NOMO-1 treated with DMSO at 0.1 percent for 48 hours (cell line): ENCODE results near the gene HLA-DQB2.
A peak's percentile ranks its signal among the peaks of the same experiment; 100 is the strongest.
"Not testable (repeated sequence)": the region's sequence is repeated elsewhere in the genome, so short reads cannot be mapped to it uniquely, and the experiment has no call there.

Experiments used
- DNase-seq: peaks from one replicate; lab custom pipeline; 2025; ENCODE audit not compliant: unreplicated experiment; lab: John Stamatoyannopoulos, UW

HLA-DQB2 gene

DNA sequence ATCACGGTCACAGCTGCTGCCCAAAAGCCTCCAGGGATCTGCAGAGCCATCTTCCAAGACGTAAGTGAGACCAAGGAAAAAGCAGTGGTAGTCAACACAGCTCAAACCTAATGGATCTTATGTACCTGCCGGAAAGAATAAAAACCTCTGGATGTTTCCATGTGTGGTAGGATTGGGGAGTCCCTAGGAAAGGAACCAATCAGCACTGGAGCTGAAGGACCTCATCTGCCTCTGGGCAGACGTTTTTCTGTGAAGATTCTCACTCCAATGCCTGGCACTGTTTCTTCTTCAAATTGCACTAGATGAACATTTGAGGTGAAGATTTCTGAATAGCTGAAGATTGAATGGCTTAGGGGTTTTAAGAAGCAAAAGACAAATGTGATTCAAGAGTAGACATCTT, at the start of gene HLA-DQB2:
HLA-DQB2 (minus strand) TSS at position 112 of the 400 bp plus-strand sequence; CDS start at position 50, 62 bp downstream.
- DNase-seq = no peak

DNA sequence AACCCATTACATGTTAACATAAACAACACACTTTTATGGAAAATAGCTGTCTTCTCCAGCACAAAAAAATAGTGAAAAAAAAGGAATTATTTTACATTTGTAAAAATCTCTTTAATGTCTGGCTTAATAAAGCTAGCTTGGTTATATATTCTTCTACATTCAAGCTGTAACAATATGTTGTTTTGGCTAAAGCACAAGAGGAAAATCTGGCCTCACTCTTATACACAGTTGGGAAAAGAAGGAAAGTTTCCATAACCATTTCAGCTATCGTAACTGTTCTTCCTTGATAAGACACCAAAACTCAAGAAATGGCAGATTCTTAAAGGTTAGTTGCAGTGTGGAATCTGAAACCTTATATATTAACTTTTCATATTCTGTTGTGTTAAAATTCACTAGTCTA, 45.8 kb upstream of the HLA-DQB2 start:
- DNase-seq = no peak

DNA sequence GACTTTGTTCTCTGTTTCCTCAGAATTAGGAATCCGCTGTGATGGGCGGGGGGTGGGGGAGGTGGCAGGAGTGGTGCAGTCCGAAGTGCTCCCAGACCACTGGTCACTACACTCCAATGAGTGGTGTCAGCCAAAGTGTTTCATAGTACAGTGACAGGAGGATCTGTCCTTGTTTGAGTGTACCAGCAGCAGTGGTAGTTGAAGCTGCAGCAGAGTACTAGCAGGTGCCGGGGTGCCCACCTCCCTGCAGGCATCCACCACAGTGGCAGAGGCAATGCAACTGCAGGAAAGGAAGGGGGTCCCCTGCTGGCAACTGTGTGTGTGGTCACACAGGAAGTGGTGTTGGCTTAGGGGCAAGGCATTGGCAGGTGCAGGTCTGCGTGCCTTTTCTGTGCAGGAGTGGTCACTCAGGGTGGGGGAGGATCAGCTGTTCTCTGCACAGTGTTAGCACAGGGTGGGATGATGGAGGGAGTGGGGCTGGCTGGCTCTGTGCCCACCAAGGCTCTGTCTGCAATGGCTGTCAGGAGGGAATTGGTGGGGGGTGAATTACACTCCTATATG, 43.8 kb upstream of the HLA-DQB2 start:
- no peak for DNase-seq

DNA sequence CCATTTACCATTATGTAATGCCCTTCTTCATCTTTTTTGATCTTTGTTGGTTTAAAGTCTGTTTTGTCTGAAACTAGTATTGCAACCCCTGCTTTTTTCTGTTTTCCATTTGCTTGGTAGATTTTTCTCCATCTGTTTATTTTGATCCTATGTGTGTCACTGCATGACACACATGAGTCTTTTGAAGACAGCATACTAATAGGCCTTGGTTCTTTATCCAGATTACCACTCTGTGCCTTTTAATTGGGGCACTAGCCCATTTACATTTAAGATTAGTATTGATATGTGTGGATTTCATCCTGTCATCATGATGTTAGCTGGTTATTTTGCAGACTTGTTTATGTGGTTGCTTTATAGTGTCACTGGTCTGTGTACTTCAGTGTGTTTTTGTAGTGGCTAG, 42.1 kb upstream of the HLA-DQB2 start:
- DNase-seq = not testable (repeated sequence)

DNA sequence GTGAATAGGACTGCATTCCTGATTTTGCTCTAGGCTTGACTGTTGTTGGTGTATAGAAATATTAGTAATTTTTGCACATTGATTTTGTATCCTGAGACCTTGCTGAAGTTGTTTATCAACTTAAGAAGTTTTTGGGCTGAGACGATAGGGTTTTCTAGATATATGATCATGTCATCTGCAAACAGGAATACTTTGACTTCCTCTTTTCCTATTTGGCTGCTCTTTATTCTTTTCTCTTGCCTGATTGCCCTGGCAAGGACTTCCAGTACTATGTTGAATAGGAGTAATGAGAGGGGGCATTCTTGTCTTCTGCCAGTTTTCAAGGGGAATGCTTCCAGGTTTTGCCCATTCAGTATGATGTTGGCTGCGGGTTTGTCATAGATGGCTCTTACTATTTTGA, 40.1 kb upstream of the HLA-DQB2 start:
- DNase-seq = no peak

DNA sequence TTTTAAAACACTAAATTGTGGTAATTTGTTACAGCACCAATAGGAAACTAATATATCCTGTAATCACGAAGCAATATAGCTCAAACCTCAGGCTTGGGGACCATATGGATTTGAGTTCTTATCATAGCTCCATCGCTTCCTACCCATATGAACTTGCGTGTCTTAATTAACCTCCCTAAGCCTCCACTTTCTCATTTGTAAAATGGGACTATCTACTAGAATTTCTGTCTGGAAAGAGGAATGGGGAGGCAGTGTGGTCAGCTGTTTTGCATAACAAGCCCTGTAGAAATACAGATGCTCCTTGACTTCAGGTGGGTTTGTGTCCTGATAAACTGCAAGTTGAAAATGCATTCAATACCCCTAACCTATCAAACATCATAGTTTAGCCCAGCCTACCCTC, 36.4 kb upstream of the HLA-DQB2 start:
- DNase-seq = no peak

DNA sequence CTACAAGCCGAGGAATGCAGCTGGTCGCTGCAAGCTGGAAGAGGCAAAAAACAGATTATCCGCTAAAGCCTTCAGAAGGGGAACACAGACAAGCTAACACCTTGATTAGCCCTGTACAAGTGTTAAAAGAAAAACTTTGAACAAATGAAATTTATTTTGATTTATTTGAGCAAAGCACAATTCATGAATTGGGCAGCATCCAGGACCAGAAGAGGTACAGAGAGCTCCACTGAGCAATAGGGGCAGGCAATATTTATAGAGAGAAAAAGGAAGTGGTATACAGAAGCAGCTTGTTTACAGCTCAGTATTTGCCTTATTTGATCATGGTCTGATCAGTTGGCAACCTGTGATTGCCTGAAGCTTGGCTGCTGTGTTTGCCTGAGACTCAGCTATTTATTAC, 35.8 kb upstream of the HLA-DQB2 start:
- peak; percentile 17 for DNase-seq

DNA sequence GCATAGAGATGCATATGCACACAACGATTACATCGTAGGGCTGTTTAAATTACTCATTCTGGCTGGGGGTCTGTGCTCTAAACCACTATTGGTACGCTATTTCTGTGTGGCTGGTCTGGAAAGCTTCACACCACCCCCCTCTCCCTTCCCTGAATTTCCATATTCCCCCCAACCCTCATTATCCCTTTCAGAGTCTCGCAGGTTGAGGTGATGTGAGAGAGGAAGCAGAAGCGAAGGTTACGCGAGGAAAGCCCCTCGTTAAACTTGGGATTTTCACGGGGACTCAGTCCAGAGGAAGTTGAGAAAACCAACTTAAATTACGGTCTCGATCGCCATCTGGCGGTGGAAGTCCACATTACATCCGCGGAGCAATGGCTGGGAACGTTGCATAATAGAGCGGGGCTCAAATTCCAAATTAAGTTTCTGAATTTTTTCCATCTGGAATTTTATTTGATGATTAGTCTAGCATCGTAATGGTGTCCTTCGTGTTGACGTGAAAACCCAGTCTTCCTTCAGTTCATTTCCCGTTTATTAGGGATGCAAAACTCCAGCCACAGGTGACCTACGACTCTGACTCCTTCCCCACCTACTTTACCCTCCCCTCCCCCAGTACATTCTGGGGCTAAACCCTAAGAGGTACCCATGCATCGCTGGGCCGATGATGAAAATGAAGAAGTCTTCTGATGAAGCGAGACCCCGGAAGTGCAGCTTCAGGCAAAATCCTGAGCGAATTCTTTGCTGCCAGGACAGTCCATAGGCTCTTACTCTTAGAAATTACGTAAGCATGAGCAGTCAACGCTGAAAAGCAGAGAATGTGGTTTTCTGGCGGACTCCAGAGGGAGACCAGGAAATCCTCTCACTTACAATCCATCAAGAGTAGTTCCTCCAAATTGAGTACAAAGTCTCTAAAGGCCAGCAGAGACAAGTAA, 33.8 kb upstream of the HLA-DQB2 start:
- peak; percentile 66 for DNase-seq

DNA sequence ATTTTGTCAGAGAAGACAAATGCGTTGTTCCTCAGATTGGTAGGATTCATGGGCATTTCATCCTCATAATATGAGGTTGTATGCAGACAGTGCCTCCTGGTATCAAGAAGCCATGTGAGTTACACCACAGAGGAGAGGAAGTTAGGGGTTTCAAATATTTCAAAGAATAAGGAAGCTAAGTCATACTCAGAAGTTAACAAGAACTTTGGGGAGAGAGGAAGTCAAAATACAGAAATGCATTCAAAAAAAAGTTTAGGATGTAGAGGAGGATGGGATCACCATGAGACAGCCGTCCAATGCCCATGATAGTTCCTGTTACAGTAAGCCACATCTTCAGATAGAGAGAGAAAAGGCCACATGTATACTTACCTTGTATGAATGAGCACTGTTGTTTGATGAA, 31.2 kb upstream of the HLA-DQB2 start:
- peak; percentile 92 for DNase-seq

DNA sequence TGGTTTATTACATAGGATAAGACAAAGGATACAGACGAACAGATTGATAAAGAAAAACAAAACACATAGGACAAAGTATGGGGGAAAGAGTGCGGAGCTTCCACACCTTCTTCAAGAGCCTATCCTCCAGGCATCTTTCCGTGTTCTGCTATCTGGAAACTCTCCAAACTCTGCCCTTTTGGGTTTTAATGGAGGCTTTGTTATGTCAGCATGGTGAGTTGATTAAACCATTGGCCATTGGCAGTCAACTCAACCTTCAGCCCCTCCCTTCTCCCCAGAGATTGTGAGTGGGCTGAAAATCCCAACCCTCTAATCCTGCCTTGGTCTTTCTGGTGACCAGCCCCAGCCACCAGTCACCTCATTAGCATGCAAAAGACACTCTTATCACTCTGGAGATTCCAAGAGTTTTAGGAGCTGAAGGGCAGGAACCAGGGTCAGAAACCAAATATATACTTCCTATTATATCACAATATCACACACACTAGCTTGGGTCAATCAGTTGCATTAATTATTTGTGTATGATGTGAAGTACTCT, 29.6 kb upstream of the HLA-DQB2 start:
- no peak for DNase-seq

DNA sequence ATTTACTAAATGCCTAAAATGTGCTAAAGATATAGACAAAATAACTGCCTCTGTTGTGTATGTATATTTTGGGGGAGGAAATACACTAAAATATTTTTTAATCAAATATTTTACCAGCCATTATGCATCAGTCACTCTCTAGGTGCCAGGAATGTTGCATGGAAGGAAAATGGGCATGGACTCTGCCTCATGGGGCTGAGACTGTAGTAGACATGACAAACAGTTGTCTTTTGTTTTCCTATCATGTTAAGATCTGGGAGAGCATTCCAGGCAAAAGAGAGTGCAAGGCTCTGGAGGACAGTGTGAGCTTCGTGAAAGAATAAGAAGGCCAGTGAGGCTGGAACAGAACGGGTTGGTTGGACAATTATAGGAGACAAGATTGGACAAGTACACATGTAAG, 27.0 kb upstream of the HLA-DQB2 start:
- DNase-seq = no peak

DNA sequence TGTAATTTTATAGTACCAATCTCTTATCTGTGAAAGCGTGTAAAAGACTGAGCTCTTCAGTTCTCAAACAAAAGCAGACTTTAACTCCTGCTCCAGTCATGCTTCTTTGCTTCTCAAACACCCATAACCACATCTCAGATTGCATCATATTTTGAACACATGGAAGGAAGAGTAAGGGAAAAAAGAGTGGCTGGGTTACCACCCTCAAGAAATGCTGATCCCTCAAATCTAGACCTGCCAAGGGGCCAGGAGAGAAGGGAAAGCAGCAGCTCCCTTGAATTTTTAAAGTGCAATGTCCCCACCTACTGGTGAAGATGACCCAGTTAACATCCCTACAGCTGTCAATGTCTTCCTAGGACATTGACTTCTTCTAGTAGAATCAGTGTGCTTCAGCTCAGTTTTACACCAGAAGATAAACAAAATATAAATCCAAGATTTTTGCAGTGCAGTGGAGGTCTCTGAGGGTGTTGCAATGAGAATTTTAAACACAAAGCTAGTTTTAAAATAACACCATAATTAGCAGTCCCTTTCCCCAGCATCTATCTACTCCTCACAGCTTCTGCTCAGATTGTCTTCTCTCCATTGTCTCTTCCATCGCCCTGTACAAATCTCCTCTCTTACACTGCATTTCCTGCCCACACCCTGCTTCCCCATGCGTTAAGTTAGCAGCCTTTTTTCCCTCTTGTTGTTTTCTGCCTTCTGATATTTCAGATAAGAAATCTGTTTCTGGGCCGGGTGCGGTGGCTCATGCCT, 22.6 kb upstream of the HLA-DQB2 start:
- DNase-seq = peak; percentile 61

DNA sequence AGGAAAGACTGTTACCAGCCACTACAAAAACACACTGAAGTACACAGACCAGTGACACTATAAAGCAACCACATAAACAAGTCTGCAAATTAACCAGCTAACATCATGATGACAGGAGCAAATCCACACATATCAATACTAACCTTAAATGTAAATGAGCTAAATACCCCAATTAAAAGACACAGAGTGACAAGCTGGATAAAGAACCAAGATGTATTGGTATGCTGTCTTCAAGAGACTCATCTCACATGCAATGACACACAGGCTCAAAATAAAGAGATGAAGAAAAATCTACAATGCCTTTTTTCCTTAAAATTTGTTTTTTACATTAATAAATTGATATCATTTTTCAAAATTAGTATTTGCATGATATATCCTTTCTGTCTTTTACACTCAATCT, 19.6 kb upstream of the HLA-DQB2 start:
- not testable (repeated sequence) for DNase-seq

DNA sequence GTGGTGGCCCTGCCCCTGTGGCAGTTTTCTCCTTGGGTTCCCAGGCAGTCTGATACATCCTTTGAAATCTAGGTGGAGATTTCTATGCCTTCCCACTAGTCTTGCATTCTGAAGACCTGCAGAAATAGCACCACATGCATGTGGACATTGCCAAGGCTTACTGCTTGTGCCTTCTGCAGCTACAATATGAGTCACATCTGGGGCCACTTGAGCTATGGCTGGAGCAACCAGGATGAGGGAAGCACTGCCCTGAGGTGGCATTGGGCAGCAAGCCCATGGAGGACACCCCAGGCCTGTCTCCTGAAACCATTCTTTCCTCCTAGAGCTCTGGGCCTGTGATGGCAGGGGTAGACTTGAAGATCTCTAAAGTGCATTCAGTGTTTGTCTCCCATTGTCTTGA, 15.7 kb upstream of the HLA-DQB2 start:
- DNase-seq = no peak

DNA sequence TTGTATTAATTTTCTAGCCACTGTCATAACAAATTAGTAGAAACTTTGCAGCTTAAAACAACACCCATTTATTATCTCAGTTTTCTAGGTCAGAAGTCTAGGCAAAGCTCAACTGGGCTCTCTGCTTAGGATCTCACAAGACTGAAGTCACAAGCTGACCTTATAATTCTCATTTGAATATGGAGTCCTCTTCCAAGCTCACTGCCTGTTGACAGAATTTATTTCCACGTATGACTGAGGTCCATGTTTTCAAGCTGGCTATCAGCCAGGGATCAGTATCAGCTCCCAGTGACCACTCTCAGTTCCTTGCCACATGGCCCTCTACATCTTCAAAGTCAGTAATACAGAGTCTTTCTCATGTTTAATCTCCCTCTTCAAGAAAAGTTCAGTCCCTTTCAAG, 11.7 kb upstream of the HLA-DQB2 start:
- DNase-seq = no peak

DNA sequence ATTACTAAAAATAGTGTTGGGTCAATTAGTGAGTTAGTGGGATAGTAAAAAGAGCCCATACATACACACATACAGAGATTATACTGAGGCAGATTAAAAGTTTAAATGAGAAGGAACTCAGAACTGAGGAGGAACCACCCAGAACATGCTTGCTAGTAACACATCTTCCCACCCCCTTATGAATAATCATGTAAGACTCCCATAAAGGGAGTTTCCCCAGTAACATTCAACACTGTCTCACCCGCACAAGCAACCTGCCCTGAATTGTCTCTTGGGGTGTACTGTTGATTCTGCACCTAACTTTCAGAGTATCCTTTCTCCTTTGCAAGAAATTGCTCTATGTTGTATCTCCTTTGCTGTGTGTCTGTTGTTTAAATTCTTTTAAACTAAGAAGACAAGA, 11.1 kb upstream of the HLA-DQB2 start:
- no peak for DNase-seq

DNA sequence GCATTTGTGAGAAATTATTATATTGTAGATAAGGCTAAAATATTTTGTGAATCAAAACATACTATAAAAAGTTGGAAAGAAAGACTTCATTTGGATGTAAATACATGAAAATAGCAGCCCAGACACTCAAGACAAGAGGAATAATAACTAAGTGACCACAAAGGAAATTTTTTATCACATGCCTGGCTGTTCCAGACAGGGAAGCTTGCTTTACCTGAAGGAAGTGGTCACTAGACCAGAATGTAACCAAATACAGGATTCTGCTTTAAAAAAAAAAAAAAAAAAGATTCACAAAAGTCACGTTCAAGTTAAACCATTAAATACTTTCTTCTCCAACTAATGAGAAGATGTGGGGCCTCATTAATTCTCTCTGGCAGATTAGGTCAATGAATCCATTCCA, 9.3 kb upstream of the HLA-DQB2 start:
- DNase-seq = no peak

DNA sequence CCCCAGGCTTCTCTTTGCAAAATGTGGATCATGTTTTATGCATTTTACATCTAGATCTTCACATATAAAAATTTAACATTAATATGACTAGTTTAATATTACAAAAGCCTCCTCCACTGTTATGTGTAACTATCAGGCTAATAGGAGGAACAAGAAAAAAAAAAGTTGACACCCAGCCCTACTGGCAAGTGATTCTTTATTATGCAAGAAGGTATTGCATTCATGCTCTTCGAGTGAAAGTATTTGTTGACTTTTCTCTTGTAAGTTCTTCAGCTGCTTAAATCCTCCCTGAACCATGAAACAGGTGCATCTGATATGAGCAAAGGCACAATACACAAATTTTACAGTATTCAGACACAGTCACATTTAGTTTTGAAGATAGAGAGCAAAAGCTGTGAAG, 716 bp upstream of the HLA-DQB2 start:
- DNase-seq = peak; percentile 2

DNA sequence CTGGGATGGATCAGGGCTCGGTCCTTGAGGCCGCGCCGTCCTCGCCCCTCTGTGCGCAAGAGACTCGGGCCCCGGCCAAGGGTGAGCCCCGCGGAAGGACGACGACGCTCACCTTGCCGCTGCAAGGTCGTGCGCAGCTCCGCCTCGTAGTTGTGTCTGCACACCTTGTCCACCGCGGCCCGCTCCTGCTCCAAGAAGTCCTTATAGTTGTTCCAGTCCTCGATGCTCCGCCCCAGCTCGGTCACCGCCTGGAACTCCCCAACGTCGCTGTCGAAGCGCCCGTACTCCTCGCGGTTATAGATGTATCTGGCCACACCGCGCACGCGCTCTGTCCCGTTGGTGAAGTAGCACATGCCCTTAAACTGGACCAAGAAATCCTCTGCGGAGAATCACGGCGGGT, 1.8 kb downstream of the HLA-DQB2 start:
- DNase-seq = no peak

DNA sequence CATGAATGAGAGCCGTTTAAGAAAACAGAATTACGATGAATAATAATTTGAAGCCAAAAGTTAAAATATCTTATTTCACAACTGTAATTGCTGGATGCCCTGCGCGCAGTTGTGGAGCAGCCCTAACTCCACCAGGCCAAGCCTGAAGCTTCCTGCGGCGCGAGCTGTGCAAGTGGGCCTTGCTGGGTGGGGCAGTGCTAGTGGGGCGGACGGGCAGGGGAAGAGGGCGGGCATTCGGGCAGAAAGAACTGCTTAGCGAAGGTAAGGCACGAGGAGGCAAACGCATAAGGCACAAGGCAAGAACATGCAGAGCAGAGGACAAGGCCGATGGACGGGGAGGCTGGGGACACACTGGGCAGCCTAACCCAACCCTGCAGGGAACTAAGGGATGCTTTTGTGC, 2.3 kb downstream of the HLA-DQB2 start:
- DNase-seq = no peak

DNA sequence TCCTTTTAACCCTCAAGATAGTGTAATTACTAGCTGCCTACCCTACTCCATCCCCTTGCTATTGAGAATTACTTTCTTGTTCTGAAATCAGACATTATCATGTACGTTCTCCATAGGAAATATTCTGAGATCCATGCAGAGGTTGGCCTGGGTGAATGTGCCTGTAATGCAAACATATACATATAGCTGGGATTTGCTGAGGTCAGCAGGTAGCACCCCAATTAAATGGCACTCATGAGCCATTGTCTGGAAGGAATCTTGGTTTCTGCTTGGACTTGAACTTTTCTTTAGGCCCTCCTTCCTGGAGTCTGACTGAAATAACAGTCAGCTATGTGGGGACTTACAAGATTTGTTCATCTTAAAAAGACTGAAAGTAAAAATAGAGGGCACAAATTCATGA, 3.7 kb downstream of the HLA-DQB2 start:
- DNase-seq = no peak

DNA sequence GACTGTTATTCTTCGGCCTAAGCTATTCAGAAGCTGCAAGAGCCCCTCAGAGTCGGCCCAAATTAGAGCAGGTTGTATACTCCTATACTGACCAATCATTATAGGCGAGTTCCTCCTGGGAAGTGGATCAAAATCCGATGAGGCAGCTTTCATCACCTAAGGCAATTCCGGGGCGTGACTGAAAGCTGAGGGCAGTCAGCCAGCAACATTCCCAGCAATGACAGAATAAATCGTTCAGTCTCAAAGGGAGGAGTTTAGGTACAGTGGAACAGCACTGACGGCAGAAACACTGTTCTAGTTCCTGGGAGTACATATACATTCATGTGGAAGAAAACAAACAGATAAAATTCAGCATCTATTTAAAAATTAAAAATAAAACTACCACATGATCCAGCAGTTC, 10.8 kb downstream of the HLA-DQB2 start:
- DNase-seq = no peak
